T-helper 2 cell treated with Interferon-gamma antibody and Interleukin-4, amounts not matched to agents 100 ng/mL and 5 ng/mL, for 36 hours (primary cell): ENCODE data around the gene CD46. TPM values are rescaled to one million over a fixed set of nuclear protein-coding genes. Genes with fewer than 3 reads are reported as not detected.

Experiments used
- intact Hi-C: fragments of 100-400 bp; cut with micrococcal nuclease; formaldehyde crosslinking; loops from one replicate; pipeline ENCODE4 v1.15.1; 2023
- total RNA-seq: library from RNA; stranded (reverse); gene quantifications from 2 replicates; pipeline ENCODE4 v1.2.3, GENCODE V29; 2022

The CD46 gene
- total RNA-seq, 1 donor from 2014 or later, result 105 TPM

- intact Hi-C loops, result loop anchor here (1.0 to 10.0 kb wide), 5 partner anchors 43 to 771 kb away; partner anchors contain the start of genes CD46, CD55, PFKFB2 and YOD1
Observed at GRCh38 chr1:207825719-207826556, 74.1 kb downstream of the CD46 start.

GRCh38 chr1:207826557-207827487, 75.0 kb downstream of the CD46 start:
- intact Hi-C loops, result loop anchor here (1.0 to 10.0 kb wide), 4 partner anchors 42 to 772 kb away; partner anchors contain the start of genes CD55, PFKFB2 and YOD1

GRCh38 chr1:207827488-207827830, 75.6 kb downstream of the CD46 start:
- intact Hi-C loops, result loop anchor here (5.0 to 10.0 kb wide), 2 partner anchors 505 to 773 kb away; partner anchors contain the start of genes CD55, PFKFB2 and YOD1

- intact Hi-C loops, result loop anchor here (1.0 to 10.0 kb wide), 3 partner anchors 135 to 773 kb away; partner anchors contain the start of genes CD55, PFKFB2 and YOD1
Observed at GRCh38 chr1:207828046-207828445, 76.2 kb downstream of the CD46 start.

GRCh38 chr1:207828485-207829158, 76.8 kb downstream of the CD46 start:
- intact Hi-C loops, result loop anchor here (1.0 to 10.0 kb wide), 3 partner anchors 135 to 774 kb away; partner anchors contain the start of genes CD55, PFKFB2 and YOD1

- intact Hi-C loops, result loop anchor here (5.0 to 10.0 kb wide), 2 partner anchors 507 to 775 kb away; partner anchors contain the start of genes CD55, PFKFB2 and YOD1
Observed at GRCh38 chr1:207829576-207829975, 77.7 kb downstream of the CD46 start.

GRCh38 chr1:207830788-207831187, 78.9 kb downstream of the CD46 start:
- intact Hi-C loops, result no loop called here

GRCh38 chr1:207831517-207832327, 79.9 kb downstream of the CD46 start:
- intact Hi-C loops, result loop anchor here (1.0 kb wide), 1 partner anchor 7 kb away; no protein-coding TSS in a partner anchor

GRCh38 chr1:207832796-207833195, 80.9 kb downstream of the CD46 start:
- intact Hi-C loops, result loop anchor here (1.0 kb wide), 1 partner anchor 8 kb away; no protein-coding TSS in a partner anchor

- intact Hi-C loops, result no loop called here
Observed at GRCh38 chr1:207833381-207833780, 81.5 kb downstream of the CD46 start.

- intact Hi-C loops, result no loop called here
Observed at GRCh38 chr1:207833956-207834660, 82.3 kb downstream of the CD46 start.

GRCh38 chr1:207835958-207836357, 84.1 kb downstream of the CD46 start:
- intact Hi-C loops, result no loop called here

GRCh38 chr1:207836591-207837347, 84.9 kb downstream of the CD46 start:
- intact Hi-C loops, result no loop called here

GRCh38 chr1:207837673-207838072, 85.8 kb downstream of the CD46 start:
- intact Hi-C loops, result no loop called here

- intact Hi-C loops, result no loop called here
Observed at GRCh38 chr1:207838156-207839082, 86.6 kb downstream of the CD46 start.

GRCh38 chr1:207839083-207839413, 87.2 kb downstream of the CD46 start:
- intact Hi-C loops, result no loop called here

GRCh38 chr1:207840380-207840779, 88.5 kb downstream of the CD46 start:
- intact Hi-C loops, result no loop called here

GRCh38 chr1:207841293-207841692, 89.4 kb downstream of the CD46 start:
- intact Hi-C loops, result no loop called here
